H9 (cell line): ENCODE data around the gene ATXN7. TPM values are rescaled to one million over a fixed set of nuclear protein-coding genes. Genes with fewer than 3 reads are reported as not detected.
A peak's percentile ranks its signal among the peaks of the same experiment; 100 is the strongest.

Experiments
- DNase-seq: peaks from one replicate; pipeline ENCODE4 v3.0.0-alpha.2; 2017
- H2AFZ ChIP-seq: one replicate; pipeline ENCODE4 v1.6.1; 2013; ENCODE audit warnings: mild to moderate bottlenecking, low read length, control low read depth, moderate library complexity
- H2AK5ac ChIP-seq: 2 replicates; pipeline ENCODE4 v1.6.1; 2013; ENCODE audit warnings: low read length, control low read depth, mixed read lengths; ENCODE audit not compliant: insufficient read length
- H2BK120ac ChIP-seq: one replicate; pipeline ENCODE4 v1.6.1; 2013; ENCODE audit warnings: low read depth, mild to moderate bottlenecking, low read length, control low read depth, inconsistent platforms; ENCODE audit not compliant: poor library complexity, severe bottlenecking
- H2BK12ac ChIP-seq: 2 replicates; pipeline ENCODE4 v1.6.1; 2013; ENCODE audit warnings: low read length, control low read depth, mixed read lengths, low read depth; ENCODE audit not compliant: insufficient read length
- H2BK15ac ChIP-seq: 2 replicates; pipeline ENCODE4 v1.6.1; 2013; ENCODE audit warnings: low read depth, low read length, control low read depth
- H2BK20ac ChIP-seq: one replicate; pipeline ENCODE4 v1.6.1; 2013; ENCODE audit warnings: low read depth, mild to moderate bottlenecking, low read length, control low read depth, inconsistent platforms; ENCODE audit not compliant: poor library complexity, severe bottlenecking
- H2BK5ac ChIP-seq: 2 replicates; pipeline ENCODE4 v1.6.1; 2013; ENCODE audit warnings: low read length, control low read depth, mixed read lengths; ENCODE audit not compliant: insufficient read length
- H3K14ac ChIP-seq: 2 replicates; pipeline ENCODE4 v1.6.1; 2013; ENCODE audit warnings: low read length, control low read depth; ENCODE audit not compliant: insufficient read depth
- H3K18ac ChIP-seq: 2 replicates; pipeline ENCODE4 v1.6.1; 2013; ENCODE audit warnings: low read depth, mild to moderate bottlenecking, mixed read lengths, low read length, control low read depth; ENCODE audit not compliant: insufficient read length
- H3K23ac ChIP-seq: 2 replicates; pipeline ENCODE4 v1.6.1; 2013; ENCODE audit warnings: low read length, control low read depth, mixed read lengths, low read depth; ENCODE audit not compliant: insufficient read length
- H3K23me2 ChIP-seq: 2 replicates; pipeline ENCODE4 v1.6.1; 2013; ENCODE audit warnings: low read depth, mild to moderate bottlenecking, mixed read lengths, low read length, control low read depth; ENCODE audit not compliant: insufficient read length, poor library complexity, severe bottlenecking
- H3K27ac ChIP-seq: 2 replicates; pipeline ENCODE4 v1.5.1; 2013; ENCODE audit warnings: low read length, control low read depth, mixed read lengths, low read depth; ENCODE audit not compliant: insufficient read length
- H3K27me3 ChIP-seq: 2 replicates; pipeline ENCODE4 v1.6.1; 2013; ENCODE audit warnings: low read length, control low read depth, inconsistent platforms; ENCODE audit not compliant: insufficient read depth
- H3K4ac ChIP-seq: 2 replicates; pipeline ENCODE4 v1.6.1; 2013; ENCODE audit warnings: low read depth, mild to moderate bottlenecking, control low read depth, inconsistent platforms, low read length, moderate library complexity
- H3K4me1 ChIP-seq: 2 replicates; pipeline ENCODE4 v1.6.1; 2013; ENCODE audit warnings: low read length, control low read depth, inconsistent platforms; ENCODE audit not compliant: insufficient read depth
- H3K4me2 ChIP-seq: 2 replicates; pipeline ENCODE4 v1.6.1; 2013; ENCODE audit warnings: low read length, control low read depth, mixed read lengths; ENCODE audit not compliant: insufficient read length, insufficient read depth
- H3K56ac ChIP-seq: 2 replicates; pipeline ENCODE4 v1.6.1; 2013; ENCODE audit warnings: low read depth, mild to moderate bottlenecking, mixed read lengths, low read length, control low read depth; ENCODE audit not compliant: insufficient read length
- H3K79me1 ChIP-seq: 2 replicates; pipeline ENCODE4 v1.6.1; 2013; ENCODE audit warnings: low read depth, mild to moderate bottlenecking, moderate library complexity, low read length, control low read depth, inconsistent platforms; ENCODE audit not compliant: insufficient read depth, poor library complexity, severe bottlenecking
- H3K79me2 ChIP-seq: 2 replicates; pipeline ENCODE4 v1.6.1; 2013; ENCODE audit warnings: low read length, control low read depth, inconsistent platforms; ENCODE audit not compliant: insufficient read depth
- H3K9ac ChIP-seq: 2 replicates; pipeline ENCODE4 v1.6.1; 2013; ENCODE audit warnings: low read length, control low read depth, mixed read lengths; ENCODE audit not compliant: insufficient read length; ENCODE audit errors: extremely low read depth
- H3K9me3 ChIP-seq: one replicate; pipeline ENCODE4 v1.6.1; 2013; ENCODE audit warnings: low read depth, low read length, inconsistent platforms; ENCODE audit not compliant: control insufficient read depth
- H3T11ph ChIP-seq: one replicate; pipeline ENCODE4 v1.6.1; 2013; ENCODE audit warnings: mild to moderate bottlenecking, low read length, control low read depth, inconsistent platforms
- H4K20me1 ChIP-seq: one replicate; pipeline ENCODE4 v1.6.1; 2013; ENCODE audit not compliant: control insufficient read depth, insufficient read length, insufficient read depth
- H4K5ac ChIP-seq: 2 replicates; pipeline ENCODE4 v1.6.1; 2013; ENCODE audit warnings: low read depth, mild to moderate bottlenecking, mixed read lengths, low read length, control low read depth; ENCODE audit not compliant: insufficient read length
- H4K8ac ChIP-seq: replicated peaks from 2 replicates; pipeline ENCODE4 v1.6.1; 2013; ENCODE audit warnings: low read length, control low read depth, mixed read lengths, low read depth; ENCODE audit not compliant: insufficient read length
- H4K91ac ChIP-seq: 2 replicates; pipeline ENCODE4 v1.6.1; 2013; ENCODE audit warnings: low read depth, mild to moderate bottlenecking, moderate library complexity, mixed read lengths, low read length, control low read depth; ENCODE audit not compliant: insufficient read length
- H3K27ac Mint-ChIP-seq, 3 experiments: 2 replicates in 2 of 3; 3 replicates in 1 of 3; pipeline ENCODE4 v1.8.0; 2020 to 2021; ENCODE audit warnings: mixed read lengths in 3 of 3, mild to moderate bottlenecking in 1 of 3, moderate library complexity in 1 of 3
- H3K27me3 Mint-ChIP-seq: 2 replicates; pipeline ENCODE4 v1.8.0; 2021; ENCODE audit warnings: low read depth, mild to moderate bottlenecking, moderate library complexity, mixed read lengths
- H3K36me3 Mint-ChIP-seq, 3 experiments: 2 replicates in 2 of 3; 3 replicates in 1 of 3; pipeline ENCODE4 v1.8.0; 2020 to 2021; ENCODE audit warnings: low read depth in 3 of 3, mixed read lengths in 3 of 3; ENCODE audit not compliant: insufficient read depth in 1 of 3
- H3K4me1 Mint-ChIP-seq, 2 experiments: 2 replicates each; pipeline ENCODE4 v1.8.0; 2020; ENCODE audit warnings: mixed read lengths in 2 of 2
- H3K4me3 Mint-ChIP-seq, 2 experiments: 2 replicates in 1 of 2; 3 replicates in 1 of 2; pipeline ENCODE4 v1.8.0; 2020 to 2021; ENCODE audit warnings: mild to moderate bottlenecking in 2 of 2, mixed read lengths in 2 of 2, moderate library complexity in 1 of 2
- H3K9me3 Mint-ChIP-seq, 2 experiments: 2 replicates in 1 of 2; 3 replicates in 1 of 2; pipeline ENCODE4 v1.8.0; 2020; ENCODE audit warnings: mild to moderate bottlenecking in 2 of 2, mixed read lengths in 2 of 2, moderate library complexity in 1 of 2
- WGBS: extraction: QIAGEN DNeasy Blood & Tissue Kit; methylation state at CpG from one replicate; pipeline ENCODE4 v1.1.7; 2013; ENCODE audit warnings: missing lambda C conversion rate, low lambda C conversion rate, mixed read lengths; ENCODE audit not compliant: insufficient read length; ENCODE audit errors: extremely low coverage; 5-methylcytosine and 5-hydroxymethylcytosine counted together
- total RNA-seq: library from RNA; stranded (reverse); gene quantifications from 2 replicates; pipeline ENCODE4 v1.2.1, GENCODE V29; 2021
- TF ChIP-seq, protein P1 (sequence below): fragments of 200-600 bp; sonication (generic); conservative IDR thresholded peaks from 3 replicates; pipeline ENCODE4 v1.8.0; 2021; ENCODE audit warnings: antibody characterized with exemption, mild to moderate bottlenecking

Gene ATXN7
- total RNA-seq, 1 experiment from 2014 or later: 21.5 TPM

DNA sequence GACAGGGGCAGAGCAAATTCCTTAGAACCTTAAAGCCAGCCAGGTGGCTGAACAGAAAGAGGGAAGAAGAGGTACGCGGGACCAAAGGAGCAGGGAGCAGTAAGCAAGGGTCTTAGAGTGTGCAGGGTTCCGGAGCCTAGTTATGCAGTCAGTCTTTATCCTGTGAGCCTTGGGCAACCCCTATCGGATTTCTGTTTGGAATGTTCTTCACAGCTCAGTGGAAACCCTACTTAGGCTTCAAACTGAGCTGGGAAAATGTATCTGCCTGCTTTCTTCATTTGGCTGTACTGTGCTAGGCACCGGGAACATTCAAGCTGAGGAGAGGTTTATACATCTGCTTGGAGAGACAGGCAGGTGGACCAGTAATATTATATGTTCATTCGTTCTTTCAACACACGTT is 122.5 kb downstream of the ATXN7 start:
- Histone ChIP-seq H3K4ac (no peak overlapping the region), H3K14ac (no peak overlapping the region), H3K27ac (no peak overlapping the region), H4K20me1 (no peaks in the 10 kb centered on the region), H3T11ph (no peak overlapping the region), H3K4me1 (peaks cover 2% of the 10 kb centered on the region; the same call in 1 of the 2 replicates), H3K9ac (no peak overlapping the region), H4K91ac (no peak overlapping the region), H4K8ac (no peak overlapping the region), H3K79me1 (no peaks in the 10 kb centered on the region), H2AFZ (no peak overlapping the region), H2AK5ac (no peak overlapping the region), H3K9me3 (no peaks in the 10 kb centered on the region), H3K4me2 (no peak overlapping the region), H2BK12ac (no peak overlapping the region), H2BK120ac (no peak overlapping the region), H2BK15ac (no peak overlapping the region), H3K79me2 (no peaks in the 10 kb centered on the region), H2BK20ac (no peak overlapping the region), H3K18ac (no peak overlapping the region), H4K5ac (no peak overlapping the region), H3K56ac (no peak overlapping the region), H3K23me2 (no peaks in the 10 kb centered on the region), H3K23ac (no peak overlapping the region), H3K27me3 (no peaks in the 10 kb centered on the region), H2BK5ac (no peak overlapping the region)
- Mint-ChIP-seq H3K4me1 (peaks cover 2% of the 10 kb centered on the region in 2 experiments; a peak in 2 of 4 replicates), H3K27me3 (no peaks in the 10 kb centered on the region), H3K9me3 (no peaks in the 10 kb centered on the region), H3K27ac (0 out of 7 replicates have a peak overlapping the region, but pooled peaks of 1 of the 3 experiments have one; percentile 26), H3K36me3 (peaks cover 1 to 36% (median 35%) of the 10 kb centered on the region in 3 experiments; a peak in 6 of 7 replicates), H3K4me3 (no peak overlapping the region)
- no CpG with 5 or more reads among the region's 7 CpGs for whole genome bisulfite sequencing
- DNase-seq: no peak
- TF ChIP-seq, protein P1, sequence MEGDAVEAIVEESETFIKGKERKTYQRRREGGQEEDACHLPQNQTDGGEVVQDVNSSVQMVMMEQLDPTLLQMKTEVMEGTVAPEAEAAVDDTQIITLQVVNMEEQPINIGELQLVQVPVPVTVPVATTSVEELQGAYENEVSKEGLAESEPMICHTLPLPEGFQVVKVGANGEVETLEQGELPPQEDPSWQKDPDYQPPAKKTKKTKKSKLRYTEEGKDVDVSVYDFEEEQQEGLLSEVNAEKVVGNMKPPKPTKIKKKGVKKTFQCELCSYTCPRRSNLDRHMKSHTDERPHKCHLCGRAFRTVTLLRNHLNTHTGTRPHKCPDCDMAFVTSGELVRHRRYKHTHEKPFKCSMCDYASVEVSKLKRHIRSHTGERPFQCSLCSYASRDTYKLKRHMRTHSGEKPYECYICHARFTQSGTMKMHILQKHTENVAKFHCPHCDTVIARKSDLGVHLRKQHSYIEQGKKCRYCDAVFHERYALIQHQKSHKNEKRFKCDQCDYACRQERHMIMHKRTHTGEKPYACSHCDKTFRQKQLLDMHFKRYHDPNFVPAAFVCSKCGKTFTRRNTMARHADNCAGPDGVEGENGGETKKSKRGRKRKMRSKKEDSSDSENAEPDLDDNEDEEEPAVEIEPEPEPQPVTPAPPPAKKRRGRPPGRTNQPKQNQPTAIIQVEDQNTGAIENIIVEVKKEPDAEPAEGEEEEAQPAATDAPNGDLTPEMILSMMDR: no peak
